ENCODE measurements around the gene HUNK. TPM values are rescaled to one million over a fixed set of nuclear protein-coding genes. Genes with fewer than 3 reads are reported as not detected.

Gene HUNK
- total and polyA plus RNA-seq, 12 donors = 0.13 to 1.4 (median 0.54) TPM

- TF ChIP-seq POLR2A (IDR thresholded peaks at IDR 0.05) = no peak
- TF ChIP-seq, protein P1, sequence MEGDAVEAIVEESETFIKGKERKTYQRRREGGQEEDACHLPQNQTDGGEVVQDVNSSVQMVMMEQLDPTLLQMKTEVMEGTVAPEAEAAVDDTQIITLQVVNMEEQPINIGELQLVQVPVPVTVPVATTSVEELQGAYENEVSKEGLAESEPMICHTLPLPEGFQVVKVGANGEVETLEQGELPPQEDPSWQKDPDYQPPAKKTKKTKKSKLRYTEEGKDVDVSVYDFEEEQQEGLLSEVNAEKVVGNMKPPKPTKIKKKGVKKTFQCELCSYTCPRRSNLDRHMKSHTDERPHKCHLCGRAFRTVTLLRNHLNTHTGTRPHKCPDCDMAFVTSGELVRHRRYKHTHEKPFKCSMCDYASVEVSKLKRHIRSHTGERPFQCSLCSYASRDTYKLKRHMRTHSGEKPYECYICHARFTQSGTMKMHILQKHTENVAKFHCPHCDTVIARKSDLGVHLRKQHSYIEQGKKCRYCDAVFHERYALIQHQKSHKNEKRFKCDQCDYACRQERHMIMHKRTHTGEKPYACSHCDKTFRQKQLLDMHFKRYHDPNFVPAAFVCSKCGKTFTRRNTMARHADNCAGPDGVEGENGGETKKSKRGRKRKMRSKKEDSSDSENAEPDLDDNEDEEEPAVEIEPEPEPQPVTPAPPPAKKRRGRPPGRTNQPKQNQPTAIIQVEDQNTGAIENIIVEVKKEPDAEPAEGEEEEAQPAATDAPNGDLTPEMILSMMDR (IDR thresholded peaks at IDR 0.05) = no peak
- Histone ChIP-seq H3K27ac (no peak overlapping the region), H3K4me3 (no peak overlapping the region), H3K27me3 (no peaks in the 10 kb centered on the region), H3K36me3 (replicated peaks in 1 of 2) (no peaks in the 10 kb centered on the region), H3K4me1 (replicated peaks in 1 of 2) (no peaks in the 10 kb centered on the region), H3K9me3 (replicated peaks in 1 of 3) (no peaks in the 10 kb centered on the region)
- intact Hi-C loops (cut with DNase I) = no loop called here
- WGBS, 4 donors = 69 to 78% (median 74%) methylated on average over 6 to 7 of the region's 7 CpGs
- peak in 1 of 7 donors; percentile 35 for DNase-seq
Measured at GRCh38 chr21:31879911-31880310, 7.1 kb downstream of the HUNK start.

DNA sequence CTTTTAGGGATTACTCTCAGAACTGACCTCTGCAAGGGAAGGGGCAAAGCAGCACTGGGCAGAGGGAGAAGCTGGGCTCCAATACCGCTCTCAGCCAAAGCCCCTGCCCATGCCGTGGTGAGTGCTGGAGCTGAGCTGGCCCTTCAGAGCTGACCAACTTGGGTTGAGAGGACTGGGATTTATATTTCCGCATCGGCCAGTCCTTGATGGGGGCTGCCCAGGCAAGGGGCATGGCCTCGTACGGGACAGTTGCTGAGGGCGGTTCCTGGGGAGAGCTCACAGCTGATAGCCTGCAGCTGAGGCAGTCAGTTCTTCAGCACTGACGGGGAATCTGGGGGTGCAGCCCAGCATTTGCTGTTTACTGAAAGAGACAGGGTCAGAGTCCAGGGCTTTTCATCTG, 8.0 kb downstream of the HUNK start:
- H3K4me3 ChIP-seq = no peak overlapping the region
- no peak overlapping the region for H3K27ac ChIP-seq
- intact Hi-C loops (cut with DNase I) = no loop called here
- no peaks in the 10 kb centered on the region for H3K36me3 ChIP-seq (replicated peaks in 1 of 2)
- DNase-seq = no peak
- no peaks in the 10 kb centered on the region for H3K4me1 ChIP-seq (replicated peaks in 1 of 2)
- H3K27me3 ChIP-seq = no peaks in the 10 kb centered on the region
- TF ChIP-seq POLR2A (IDR thresholded peaks at IDR 0.05) = no peak
- TF ChIP-seq, protein P1 (IDR thresholded peaks at IDR 0.05) = no peak
- 80 to 88% (median 82%) methylated on average over 5 to 8 of the region's 8 CpGs; no CpG with 5 or more reads in 1 of the 4 donors for WGBS, 4 donors
- H3K9me3 ChIP-seq (replicated peaks in 1 of 3) = no peaks in the 10 kb centered on the region

DNA sequence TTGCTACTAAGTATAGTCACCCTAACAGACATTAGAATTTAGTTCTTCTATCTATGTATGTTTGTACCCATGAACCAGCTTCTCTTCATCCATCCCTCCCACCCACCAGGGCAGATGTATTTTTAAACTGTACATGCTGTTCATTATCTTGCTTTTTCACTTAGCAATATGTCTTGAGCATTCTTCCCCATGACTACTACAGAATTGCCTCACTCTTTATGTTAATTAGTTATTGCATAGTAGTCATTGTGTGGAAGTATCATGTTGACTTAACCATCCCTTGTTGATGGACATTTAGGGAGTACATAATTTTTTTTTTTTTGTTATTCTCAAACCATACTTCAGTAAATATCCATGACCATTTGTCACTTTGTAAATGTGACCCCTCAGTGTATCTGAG, 9.9 kb downstream of the HUNK start:
- Histone ChIP-seq H3K36me3 (replicated peaks in 1 of 2) (no peaks in the 10 kb centered on the region), H3K9me3 (replicated peaks in 1 of 3) (no peaks in the 10 kb centered on the region), H3K4me1 (replicated peaks in 1 of 2) (no peaks in the 10 kb centered on the region), H3K4me3 (no peak overlapping the region), H3K27me3 (no peaks in the 10 kb centered on the region), H3K27ac (no peak overlapping the region)
- no peak for DNase-seq
- intact Hi-C loops (cut with DNase I) = no loop called here
- TF ChIP-seq POLR2A (IDR thresholded peaks at IDR 0.05) = no peak
- TF ChIP-seq, protein P1 (IDR thresholded peaks at IDR 0.05) = no peak

DNA sequence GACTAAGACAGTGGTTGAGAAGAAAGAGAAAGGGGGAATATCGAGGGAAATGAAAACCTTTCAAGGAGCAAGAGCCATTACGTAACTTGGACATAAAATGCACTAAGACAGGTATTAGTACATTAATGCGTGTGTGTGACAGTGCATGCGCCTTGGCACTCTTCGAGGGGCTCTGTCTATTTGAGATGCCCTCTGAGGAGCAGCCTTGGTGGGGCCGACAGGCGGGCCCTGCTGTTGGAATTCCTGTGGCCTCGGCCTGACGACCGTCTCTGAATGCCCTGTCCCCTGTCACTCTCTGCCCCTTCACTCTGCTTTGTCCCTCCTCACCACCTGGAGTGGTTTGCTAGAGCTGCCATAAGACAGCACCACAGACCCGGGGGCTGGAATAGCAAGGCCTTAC, 12.3 kb downstream of the HUNK start:
- intact Hi-C loops (cut with DNase I) = no loop called here
- no peak overlapping the region for H3K4me3 ChIP-seq
- TF ChIP-seq, protein P1 (IDR thresholded peaks at IDR 0.05) = no peak
- no peak for TF ChIP-seq POLR2A (IDR thresholded peaks at IDR 0.05)
- no peaks in the 10 kb centered on the region for H3K36me3 ChIP-seq (replicated peaks in 1 of 2)
- DNase-seq = no peak
- no peak overlapping the region for H3K27ac ChIP-seq
- H3K9me3 ChIP-seq (replicated peaks in 1 of 3) = no peaks in the 10 kb centered on the region
- no peaks in the 10 kb centered on the region for H3K4me1 ChIP-seq (replicated peaks in 1 of 2)
- H3K27me3 ChIP-seq = no peaks in the 10 kb centered on the region
- WGBS, 4 donors = 84 to 94% (median 92%) methylated on average over 11 of the region's 11 CpGs

Measured in adrenal gland (tissue), 12 donors.